Pancreas (tissue), 10 donors: ENCODE measurements around the gene MROH2A. TPM values are rescaled to one million over a fixed set of nuclear protein-coding genes. Genes with fewer than 3 reads are reported as not detected.
"Not testable (repeated sequence)": the region's sequence is repeated elsewhere in the genome, so short reads cannot be mapped to it uniquely, and the experiment has no call there.

Source experiments
- ATAC-seq, 4 donors: fragments of 200-7000 bp; cut with Tn5 transposase; one replicate each; pipeline versions ENCODE4 v1.8.0 to v1.9.1; 2020; ENCODE audit warnings: mild to moderate bottlenecking in 4 of 4, moderate library complexity in 4 of 4
- DNase-seq, 6 donors: peaks; one replicate each; pipeline ENCODE4 v3.0.0-alpha.2; 2020
- FAIRE-seq: peaks from 2 replicates; lab custom pipeline; 2012; peaks lifted over from hg19 to GRCh38; lab: Jason Lieb, UNC
- H3K27ac ChIP-seq, 4 donors: fragments of 200-600 bp; sonication (generic); 1 replicate in 3 of 4; 2 replicates in 1 of 4; pipeline versions ENCODE4 v1.5.0 to v1.8.0; 2020
- H3K27me3 ChIP-seq, 4 donors: fragments of 200-600 bp; one replicate each; pipeline ENCODE4 v1.8.0; 2021
- H3K36me3 ChIP-seq, 3 donors: fragments of 200-600 bp; sonication (generic) in 1 of 3; one replicate each; pipeline versions ENCODE4 v1.5.0 to v1.8.0; 2020 to 2021
- H3K4me1 ChIP-seq, 3 donors: fragments of 200-600 bp; one replicate each; pipeline ENCODE4 v1.8.0; 2021
- H3K4me3 ChIP-seq, 4 donors: fragments of 200-600 bp; sonication (generic) in 2 of 4; one replicate each; pipeline versions ENCODE4 v1.5.0 to v1.8.0; 2020 to 2021
- H3K9me3 ChIP-seq, 4 donors: fragments of 200-600 bp; one replicate each; pipeline ENCODE4 v1.8.0; 2021
- WGBS, 2 donors: extraction: QIAGEN DNeasy Blood & Tissue Kit; methylation state at CpG; one replicate each; pipeline ENCODE4 v1.1.7; 2013; 5-methylcytosine and 5-hydroxymethylcytosine counted together
- intact Hi-C, 3 donors: fragments of 100-400 bp; cut with DNase I; formaldehyde crosslinking; loops; one replicate each; pipeline versions ENCODE4 v1.11.1 to v1.14.2; 2022
- polyA plus RNA-seq, 2 donors: library from polyadenylated mRNA; stranded (reverse); fragments of 200-250 nt; gene quantifications; one replicate each; pipeline ENCODE4 v1.2.3, GENCODE V29; 2013
- total RNA-seq, 6 donors: library from RNA; stranded (reverse); fragmentation: NEBNext Ultra II Directional in 4 of 6; extraction: Animal tissue kit (Norgen Biotek cat#: 25700) in 4 of 6; gene quantifications; one replicate each; pipeline versions ENCODE4 v1.2.1 to v1.2.4, GENCODE V29; 2021 to 2023
- TF ChIP-seq, protein P1 (sequence below), 4 donors: fragments of 200-600 bp; sonication (generic) in 3 of 4; IDR thresholded peaks; one replicate each; pipeline versions ENCODE4 v1.5.0 to v1.8.0; 2021; ENCODE audit warnings: antibody characterized with exemption in 4 of 4
- donor health status: healthy with polysubstance abuse.
- donor health status: DM: no; HTN: no; CAD: no; lungs with moderate emphysema.
- donor health status: DM: no; HTN: no; CAD: no.
- donor health status: control.
- donor health status: control.
- donor health status: Bipolar disorder and iron deficiency.
- donor health status: DM: yes; HTN: yes; CAD: no.
- donor health status: DM: no; HTN: no; CAD: no.
- donor health status: DM: no; HTN: no; CAD: no.
- donor health status: DM: yes; HTN: yes; CAD: no.

Gene MROH2A, protein sequence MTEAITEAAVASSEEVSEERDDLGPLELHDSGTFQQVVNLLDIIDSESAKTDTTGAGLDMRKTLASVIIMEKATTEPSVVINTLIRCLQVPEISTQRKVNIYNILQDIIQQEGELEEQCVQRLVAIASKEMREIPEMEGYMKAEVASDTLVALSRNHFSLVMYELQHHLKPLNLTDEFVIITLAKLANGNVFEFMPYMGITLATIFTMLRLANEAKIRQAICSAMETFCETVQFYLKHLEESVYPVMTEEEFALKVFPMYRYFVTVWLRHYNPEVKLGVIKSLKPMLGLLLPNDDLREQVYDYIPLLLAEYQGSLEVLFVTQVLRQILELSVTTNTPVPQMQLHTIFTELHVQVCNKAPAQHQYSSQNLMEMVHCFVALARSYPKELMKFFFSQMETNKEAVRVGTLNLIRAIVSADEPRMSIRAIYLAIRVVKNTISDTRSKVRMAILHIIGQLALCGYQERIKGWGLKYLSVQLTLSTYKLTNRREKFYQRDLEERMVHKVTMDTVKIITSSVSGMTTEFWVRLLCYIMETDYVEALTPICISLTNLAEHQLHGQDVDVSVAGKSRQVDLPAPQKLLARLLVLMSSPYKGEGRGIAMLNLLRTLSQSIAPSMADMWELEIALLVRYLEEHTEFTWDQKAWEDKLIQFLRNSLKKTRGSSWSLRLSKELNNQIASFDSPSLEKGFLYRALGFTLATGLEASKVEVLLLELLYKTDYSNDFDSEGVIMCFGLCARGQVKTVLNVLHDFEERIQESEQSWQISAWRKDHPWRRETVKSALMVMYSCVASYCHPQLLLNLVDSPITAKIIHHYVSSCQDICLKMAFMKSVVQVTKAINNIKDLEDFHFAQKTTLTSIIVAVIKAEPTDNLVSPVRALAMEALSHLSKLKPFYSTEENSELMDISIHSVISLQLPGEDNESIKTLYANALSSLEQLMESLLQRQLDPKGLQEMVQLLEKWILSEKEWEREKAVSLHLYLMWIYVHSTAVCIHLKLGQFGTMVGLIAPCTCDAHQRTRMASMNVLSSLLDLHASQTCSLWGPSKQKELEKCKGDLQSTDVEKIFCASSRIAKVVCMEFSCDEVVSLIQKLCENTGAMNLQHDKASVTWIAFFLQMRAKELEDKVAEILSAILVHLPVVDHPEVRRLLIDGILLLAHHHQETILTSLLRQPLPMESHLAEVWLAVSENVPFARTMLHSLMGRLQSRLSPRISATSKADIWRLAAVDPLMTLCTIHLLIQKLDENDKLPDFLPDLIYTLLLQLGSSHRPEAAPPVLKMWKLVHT (N-terminal part only)
- total RNA-seq (not detected), polyA plus RNA-seq (not detected)

DNA sequence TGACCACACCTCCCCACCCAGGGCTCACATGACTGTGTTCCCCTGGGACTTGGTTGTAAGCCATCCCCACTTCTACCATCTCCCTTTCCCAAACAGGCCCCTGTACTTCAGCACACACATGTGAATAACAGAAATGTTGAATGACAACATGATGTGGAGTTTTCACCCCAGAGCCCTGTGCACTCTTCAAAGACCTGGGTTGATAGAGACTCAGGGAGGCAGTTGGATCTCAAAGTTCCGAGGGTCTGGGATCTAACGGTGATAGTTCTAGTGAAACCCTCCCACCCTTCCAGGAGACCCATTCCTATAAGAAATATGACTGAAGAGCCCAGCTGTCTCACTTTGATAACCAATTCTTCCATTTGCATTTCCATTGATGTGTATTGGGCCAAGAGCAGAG is at the start of gene MROH2A:
TSS of gene MROH2A (plus strand) at position 301 of the 400 bp plus-strand sequence. CDS start 1,029 bp downstream, outside the sequence.
- no peaks in the 10 kb centered on the region for H3K9me3 ChIP-seq
- H3K27me3 ChIP-seq: no peaks in the 10 kb centered on the region
- H3K36me3 ChIP-seq: no peaks in the 10 kb centered on the region
- TF ChIP-seq, protein P1, sequence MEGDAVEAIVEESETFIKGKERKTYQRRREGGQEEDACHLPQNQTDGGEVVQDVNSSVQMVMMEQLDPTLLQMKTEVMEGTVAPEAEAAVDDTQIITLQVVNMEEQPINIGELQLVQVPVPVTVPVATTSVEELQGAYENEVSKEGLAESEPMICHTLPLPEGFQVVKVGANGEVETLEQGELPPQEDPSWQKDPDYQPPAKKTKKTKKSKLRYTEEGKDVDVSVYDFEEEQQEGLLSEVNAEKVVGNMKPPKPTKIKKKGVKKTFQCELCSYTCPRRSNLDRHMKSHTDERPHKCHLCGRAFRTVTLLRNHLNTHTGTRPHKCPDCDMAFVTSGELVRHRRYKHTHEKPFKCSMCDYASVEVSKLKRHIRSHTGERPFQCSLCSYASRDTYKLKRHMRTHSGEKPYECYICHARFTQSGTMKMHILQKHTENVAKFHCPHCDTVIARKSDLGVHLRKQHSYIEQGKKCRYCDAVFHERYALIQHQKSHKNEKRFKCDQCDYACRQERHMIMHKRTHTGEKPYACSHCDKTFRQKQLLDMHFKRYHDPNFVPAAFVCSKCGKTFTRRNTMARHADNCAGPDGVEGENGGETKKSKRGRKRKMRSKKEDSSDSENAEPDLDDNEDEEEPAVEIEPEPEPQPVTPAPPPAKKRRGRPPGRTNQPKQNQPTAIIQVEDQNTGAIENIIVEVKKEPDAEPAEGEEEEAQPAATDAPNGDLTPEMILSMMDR (IDR thresholded peaks at IDR 0.05): no peak
- DNase-seq (no peak), ATAC-seq (no peak), FAIRE-seq (no peak)
- WGBS, 2 donors: 52 to 56% methylated on average over 2 of the region's 2 CpGs
- no peak within 1 kb of the TSS for H3K4me3 ChIP-seq
- no peak within 1 kb of the TSS for H3K27ac ChIP-seq
- intact Hi-C loops: no loop called here
- H3K4me1 ChIP-seq: no peaks in the 10 kb centered on the region

DNA sequence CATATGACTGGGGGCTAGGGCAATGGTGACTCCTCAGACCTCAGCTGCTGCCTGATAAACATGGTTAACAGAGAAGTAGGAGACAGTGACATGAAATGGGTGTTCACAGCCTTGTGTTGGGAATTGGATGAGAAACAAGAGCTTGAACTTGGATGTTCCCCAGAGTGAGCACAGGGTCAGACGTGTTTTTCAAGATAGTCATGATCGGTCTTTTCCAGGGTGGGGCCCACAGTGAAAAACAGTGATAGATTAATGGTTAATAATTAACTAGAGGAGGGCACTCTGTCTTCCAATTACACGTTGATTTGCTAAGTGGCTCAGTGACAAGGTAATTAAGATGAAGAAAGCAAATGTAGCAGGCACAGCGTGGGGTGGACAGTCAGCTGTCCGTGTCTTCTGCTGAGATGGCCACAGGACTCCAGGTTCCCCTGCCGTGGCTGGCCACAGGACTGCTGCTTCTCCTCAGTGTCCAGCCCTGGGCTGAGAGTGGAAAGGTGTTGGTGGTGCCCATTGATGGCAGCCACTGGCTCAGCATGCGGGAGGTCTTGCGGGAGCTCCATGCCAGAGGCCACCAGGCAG is 49.3 kb upstream of the MROH2A start, which contains the start of gene UGT1A3:
TSS of gene UGT1A3 (plus strand) at position 320 of the 579 bp plus-strand sequence. CDS start at position 405, 85 bp downstream.
- no peaks in the 10 kb centered on the region for H3K4me1 ChIP-seq
- FAIRE-seq: no peak
- H3K27me3 ChIP-seq: no peaks in the 10 kb centered on the region
- intact Hi-C loops: no loop called here
- no peaks in the 10 kb centered on the region for H3K9me3 ChIP-seq
- TF ChIP-seq, protein P1 (IDR thresholded peaks at IDR 0.05): no peak
- no peak for DNase-seq
- WGBS, 2 donors: 44 to 54% methylated on average over 8 of the region's 8 CpGs
- no peak within 1 kb of the TSS for H3K4me3 ChIP-seq
- H3K36me3 ChIP-seq: no peaks in the 10 kb centered on the region
- no peak for ATAC-seq
- no peak within 1 kb of the TSS for H3K27ac ChIP-seq

DNA sequence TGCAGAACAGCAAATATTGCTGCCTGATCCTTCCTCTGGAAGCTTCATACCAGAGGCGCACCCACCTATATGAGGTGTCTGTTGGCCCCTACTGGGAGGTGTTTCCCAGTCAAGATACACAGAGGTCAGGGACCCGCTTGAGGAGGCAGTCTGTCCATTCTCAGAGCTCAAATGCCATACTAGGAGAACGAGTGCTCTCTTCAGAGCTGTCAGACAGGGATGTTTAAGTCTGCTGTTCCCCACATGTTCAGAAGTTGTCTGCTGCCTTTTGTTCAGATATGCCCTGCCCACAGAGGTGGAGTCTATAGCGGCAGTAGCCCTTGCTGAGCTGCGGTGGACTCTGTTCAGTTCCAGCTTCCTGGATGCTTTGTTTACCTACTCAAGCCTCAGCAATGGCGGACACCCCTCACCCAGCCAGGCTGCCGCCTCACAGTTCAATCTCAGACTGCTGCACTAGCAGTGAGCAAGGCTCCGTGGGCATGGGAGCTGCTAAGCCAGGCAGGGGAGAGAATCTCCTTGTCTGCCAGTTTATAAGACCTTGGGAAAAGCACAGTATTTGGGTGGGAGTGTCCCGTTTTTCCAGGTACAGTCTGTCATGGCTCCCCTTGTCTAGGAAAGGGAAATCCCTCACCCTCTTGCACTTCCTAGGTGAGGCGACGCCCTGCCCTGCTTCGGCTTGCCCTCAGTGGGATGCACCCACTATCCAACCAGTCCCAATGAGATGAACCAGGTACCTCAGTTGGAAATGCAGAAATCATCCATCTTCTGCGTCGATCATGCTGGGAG is 41.1 kb upstream of the MROH2A start:
- intact Hi-C loops, DNase-seq: not testable (repeated sequence)
- WGBS, 2 donors: 70 to 83% methylated on average over 14 of the region's 14 CpGs

DNA sequence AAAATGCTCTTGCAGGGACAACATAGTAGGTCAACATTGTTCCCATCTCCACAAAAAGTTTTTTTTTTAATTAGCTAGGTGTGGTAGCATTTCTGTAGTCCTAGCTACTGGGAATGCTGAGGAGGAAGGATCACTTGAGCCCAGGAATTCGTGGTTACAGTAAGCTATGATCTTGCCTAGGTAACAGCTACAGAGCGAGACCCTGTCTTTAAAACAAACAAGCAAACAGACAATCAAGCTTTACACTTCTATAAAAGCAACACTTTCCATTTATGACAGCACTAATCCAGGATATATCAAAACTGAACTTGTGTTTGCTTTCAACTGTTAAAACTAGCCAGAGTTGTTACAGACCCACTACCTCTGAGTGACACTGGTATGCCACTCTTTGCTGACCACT is 37.3 kb upstream of the MROH2A start:
- Histone ChIP-seq H3K4me1 (no peaks in the 10 kb centered on the region), H3K27ac (no peak overlapping the region), H3K9me3 (no peaks in the 10 kb centered on the region), H3K36me3 (no peaks in the 10 kb centered on the region), H3K27me3 (no peaks in the 10 kb centered on the region), H3K4me3 (no peak overlapping the region)
- TF ChIP-seq, protein P1 (IDR thresholded peaks at IDR 0.05): no peak
- 69 to 74% methylated on average over 2 of the region's 2 CpGs for WGBS, 2 donors
- ATAC-seq (no peak), FAIRE-seq (no peak), DNase-seq (no peak)
- intact Hi-C loops: no loop called here

More for the DNA sequence above, 41.1 kb upstream of the MROH2A start:
- H3K36me3 ChIP-seq, H3K4me1 ChIP-seq, FAIRE-seq, H3K27ac ChIP-seq, H3K4me3 ChIP-seq, ATAC-seq, H3K27me3 ChIP-seq, H3K9me3 ChIP-seq: not testable (repeated sequence)
